ENCODE data around the gene PPP1R2. TPM values are rescaled to one million over a fixed set of nuclear protein-coding genes. Genes with fewer than 3 reads are reported as not detected.

PPP1R2 gene
- polyA plus RNA-seq, 1 of the 3 experiments (the other 2 are of a cell fraction), result 8.1 TPM

DNA sequence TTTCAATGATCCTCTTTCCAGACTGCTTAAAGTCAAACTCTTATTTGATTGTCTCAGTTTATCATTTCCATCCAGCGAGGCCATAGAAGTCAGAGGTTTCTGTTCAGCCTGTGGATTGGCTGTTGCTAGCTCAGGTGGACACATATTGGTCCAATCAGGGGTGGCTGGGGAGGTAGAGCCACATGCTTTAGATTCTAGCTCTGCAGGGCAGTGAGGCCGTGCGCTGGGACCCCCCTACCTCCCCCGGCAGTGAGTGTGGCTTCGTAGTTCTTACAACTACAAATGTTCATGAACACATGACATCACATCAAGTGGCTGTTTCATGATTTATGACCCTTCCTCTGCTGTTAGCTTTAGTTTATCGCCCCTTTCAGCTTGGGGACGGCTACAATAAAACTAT lies 22.6 kb upstream of the PPP1R2 start (continued):
- TF ChIP-seq, protein P1, sequence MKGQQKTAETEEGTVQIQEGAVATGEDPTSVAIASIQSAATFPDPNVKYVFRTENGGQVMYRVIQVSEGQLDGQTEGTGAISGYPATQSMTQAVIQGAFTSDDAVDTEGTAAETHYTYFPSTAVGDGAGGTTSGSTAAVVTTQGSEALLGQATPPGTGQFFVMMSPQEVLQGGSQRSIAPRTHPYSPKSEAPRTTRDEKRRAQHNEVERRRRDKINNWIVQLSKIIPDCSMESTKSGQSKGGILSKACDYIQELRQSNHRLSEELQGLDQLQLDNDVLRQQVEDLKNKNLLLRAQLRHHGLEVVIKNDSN (IDR thresholded peaks at IDR 0.05; ENCODE audit: borderline replicate concordance, low read depth), result no peak
- TF ChIP-seq MEF2A (IDR thresholded peaks at IDR 0.05; ENCODE audit: borderline replicate concordance, low read depth), result no peak
- no peak for TF ChIP-seq NFIC (IDR thresholded peaks at IDR 0.05; ENCODE audit: borderline replicate concordance)

DNA sequence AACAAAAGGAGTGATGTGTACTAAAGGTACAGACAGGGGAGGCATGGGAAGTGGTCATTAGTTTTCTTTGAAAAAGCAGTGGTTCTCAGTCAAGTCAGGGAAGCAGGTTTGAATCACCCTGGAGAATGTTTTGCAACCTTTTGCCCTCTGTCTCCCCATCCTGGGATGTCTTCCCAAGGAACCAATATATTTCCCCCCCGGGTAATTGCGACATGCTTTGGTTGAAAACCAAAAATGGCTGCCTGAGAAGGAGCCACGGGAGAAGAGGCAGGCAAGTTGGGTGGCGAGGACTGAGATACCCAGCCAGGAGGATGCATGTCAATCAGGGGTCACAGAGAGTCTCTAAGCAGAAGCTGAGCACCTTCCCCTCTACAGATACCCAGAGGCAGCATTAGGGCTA lies 20.2 kb upstream of the PPP1R2 start:
- ChIA-PET POLR2A (no interaction called here), CTCF (no interaction called here)
- Histone ChIP-seq H3K9me3 (no peaks in the 10 kb centered on the region), H4K20me1 (ENCODE audit: insufficient read depth) (no peaks in the 10 kb centered on the region), H3F3A (replicated peaks; ENCODE audit: insufficient read depth) (no peaks in the 10 kb centered on the region), H3K4me2 (no peak overlapping the region), H3K27ac (ENCODE audit: low read depth in 2 of 2, low read length in 1 of 2) (no peak overlapping the region), H3K9me2 (no peaks in the 10 kb centered on the region), H2AFZ (ENCODE audit: low read depth) (no peak overlapping the region), H3K9ac (no peak overlapping the region), H3K27me3 (ENCODE audit: insufficient read depth) (peaks cover 4% of the 10 kb centered on the region; the same call in 1 of the 2 replicates), H3K4me1 (ENCODE audit: control insufficient read depth in 1 of 2, insufficient read depth in 2 of 2, low read depth in 1 of 2, low read length in 1 of 2) (peaks cover 0 to 7% of the 10 kb centered on the region in 2 experiments; a peak in 1 of 4 replicates), H3K4me3 (ENCODE audit: low read depth in 2 of 2, low read length in 1 of 2) (no peak overlapping the region), H3K79me2 (ENCODE audit: insufficient read depth) (no peaks in the 10 kb centered on the region), H3K36me3 (replicated peaks in 1 of 2; ENCODE audit: control insufficient read depth in 1 of 2, insufficient read depth in 2 of 2, low read length in 1 of 2) (no peaks in the 10 kb centered on the region)
- no peak for TF ChIP-seq TEAD4 (IDR thresholded peaks at IDR 0.05; ENCODE audit: borderline replicate concordance, insufficient read depth)
- TF ChIP-seq, protein P1 (IDR thresholded peaks at IDR 0.05; ENCODE audit: borderline replicate concordance, low read depth), result no peak
- TF ChIP-seq RFX5 (IDR thresholded peaks at IDR 0.05; ENCODE audit: low read length), result no peak
- TF ChIP-seq, protein P2, sequence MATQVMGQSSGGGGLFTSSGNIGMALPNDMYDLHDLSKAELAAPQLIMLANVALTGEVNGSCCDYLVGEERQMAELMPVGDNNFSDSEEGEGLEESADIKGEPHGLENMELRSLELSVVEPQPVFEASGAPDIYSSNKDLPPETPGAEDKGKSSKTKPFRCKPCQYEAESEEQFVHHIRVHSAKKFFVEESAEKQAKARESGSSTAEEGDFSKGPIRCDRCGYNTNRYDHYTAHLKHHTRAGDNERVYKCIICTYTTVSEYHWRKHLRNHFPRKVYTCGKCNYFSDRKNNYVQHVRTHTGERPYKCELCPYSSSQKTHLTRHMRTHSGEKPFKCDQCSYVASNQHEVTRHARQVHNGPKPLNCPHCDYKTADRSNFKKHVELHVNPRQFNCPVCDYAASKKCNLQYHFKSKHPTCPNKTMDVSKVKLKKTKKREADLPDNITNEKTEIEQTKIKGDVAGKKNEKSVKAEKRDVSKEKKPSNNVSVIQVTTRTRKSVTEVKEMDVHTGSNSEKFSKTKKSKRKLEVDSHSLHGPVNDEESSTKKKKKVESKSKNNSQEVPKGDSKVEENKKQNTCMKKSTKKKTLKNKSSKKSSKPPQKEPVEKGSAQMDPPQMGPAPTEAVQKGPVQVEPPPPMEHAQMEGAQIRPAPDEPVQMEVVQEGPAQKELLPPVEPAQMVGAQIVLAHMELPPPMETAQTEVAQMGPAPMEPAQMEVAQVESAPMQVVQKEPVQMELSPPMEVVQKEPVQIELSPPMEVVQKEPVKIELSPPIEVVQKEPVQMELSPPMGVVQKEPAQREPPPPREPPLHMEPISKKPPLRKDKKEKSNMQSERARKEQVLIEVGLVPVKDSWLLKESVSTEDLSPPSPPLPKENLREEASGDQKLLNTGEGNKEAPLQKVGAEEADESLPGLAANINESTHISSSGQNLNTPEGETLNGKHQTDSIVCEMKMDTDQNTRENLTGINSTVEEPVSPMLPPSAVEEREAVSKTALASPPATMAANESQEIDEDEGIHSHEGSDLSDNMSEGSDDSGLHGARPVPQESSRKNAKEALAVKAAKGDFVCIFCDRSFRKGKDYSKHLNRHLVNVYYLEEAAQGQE (IDR thresholded peaks at IDR 0.05; ENCODE audit: low read depth, low read length), result no peak
- no peak for TF ChIP-seq SMC3 (IDR thresholded peaks at IDR 0.05; ENCODE audit: low read depth, low read length)
- no peak for TF ChIP-seq NRF1 (IDR thresholded peaks at IDR 0.05; ENCODE audit: low read depth, low read length)
- TF ChIP-seq YY1 (IDR thresholded peaks at IDR 0.05; ENCODE audit: low read depth), result no peak
- TF ChIP-seq, protein P3, sequence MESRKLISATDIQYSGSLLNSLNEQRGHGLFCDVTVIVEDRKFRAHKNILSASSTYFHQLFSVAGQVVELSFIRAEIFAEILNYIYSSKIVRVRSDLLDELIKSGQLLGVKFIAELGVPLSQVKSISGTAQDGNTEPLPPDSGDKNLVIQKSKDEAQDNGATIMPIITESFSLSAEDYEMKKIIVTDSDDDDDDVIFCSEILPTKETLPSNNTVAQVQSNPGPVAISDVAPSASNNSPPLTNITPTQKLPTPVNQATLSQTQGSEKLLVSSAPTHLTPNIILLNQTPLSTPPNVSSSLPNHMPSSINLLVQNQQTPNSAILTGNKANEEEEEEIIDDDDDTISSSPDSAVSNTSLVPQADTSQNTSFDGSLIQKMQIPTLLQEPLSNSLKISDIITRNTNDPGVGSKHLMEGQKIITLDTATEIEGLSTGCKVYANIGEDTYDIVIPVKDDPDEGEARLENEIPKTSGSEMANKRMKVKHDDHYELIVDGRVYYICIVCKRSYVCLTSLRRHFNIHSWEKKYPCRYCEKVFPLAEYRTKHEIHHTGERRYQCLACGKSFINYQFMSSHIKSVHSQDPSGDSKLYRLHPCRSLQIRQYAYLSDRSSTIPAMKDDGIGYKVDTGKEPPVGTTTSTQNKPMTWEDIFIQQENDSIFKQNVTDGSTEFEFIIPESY (IDR thresholded peaks at IDR 0.05; ENCODE audit: borderline replicate concordance, low read depth), result no peak
- TF ChIP-seq POLR2AphosphoS5 (IDR thresholded peaks at IDR 0.05; ENCODE audit: low read depth, low read length), result no peak
- TF ChIP-seq ELF1 (IDR thresholded peaks at IDR 0.05), result no peak
- no peak for TF ChIP-seq JUND (IDR thresholded peaks at IDR 0.05)
- TF ChIP-seq EP300 (IDR thresholded peaks at IDR 0.05; ENCODE audit: borderline replicate concordance in 1 of 2, low read depth in 1 of 2, low read length in 1 of 2), result no peak
- TF ChIP-seq SIN3A (IDR thresholded peaks at IDR 0.05; ENCODE audit: borderline replicate concordance, low read depth, low read length), result no peak
- no peak for TF ChIP-seq CHD2 (IDR thresholded peaks at IDR 0.05; ENCODE audit: low read length, partially characterized antibody)
- no peak for TF ChIP-seq TAF1 (IDR thresholded peaks at IDR 0.05; ENCODE audit: borderline replicate concordance, low read depth, low read length)
- TF ChIP-seq, protein P4, sequence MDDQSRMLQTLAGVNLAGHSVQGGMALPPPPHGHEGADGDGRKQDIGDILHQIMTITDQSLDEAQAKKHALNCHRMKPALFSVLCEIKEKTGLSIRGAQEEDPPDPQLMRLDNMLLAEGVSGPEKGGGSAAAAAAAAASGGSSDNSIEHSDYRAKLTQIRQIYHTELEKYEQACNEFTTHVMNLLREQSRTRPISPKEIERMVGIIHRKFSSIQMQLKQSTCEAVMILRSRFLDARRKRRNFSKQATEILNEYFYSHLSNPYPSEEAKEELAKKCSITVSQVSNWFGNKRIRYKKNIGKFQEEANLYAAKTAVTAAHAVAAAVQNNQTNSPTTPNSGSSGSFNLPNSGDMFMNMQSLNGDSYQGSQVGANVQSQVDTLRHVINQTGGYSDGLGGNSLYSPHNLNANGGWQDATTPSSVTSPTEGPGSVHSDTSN (IDR thresholded peaks at IDR 0.05), result no peak
- no peak for TF ChIP-seq NFIC (IDR thresholded peaks at IDR 0.05; ENCODE audit: borderline replicate concordance)
- TF ChIP-seq MEF2A (IDR thresholded peaks at IDR 0.05; ENCODE audit: borderline replicate concordance, low read depth), result no peak
- no peak for TF ChIP-seq RAD21 (IDR thresholded peaks at IDR 0.05; ENCODE audit: low read length)
- no peak for DNase-seq
- WGBS (ENCODE audit: low lambda C conversion rate), result 52% methylated on average over 4 of the region's 4 CpGs

All from SK-N-SH (cell line).